PC-3 (cell line): ENCODE measurements around the gene UBR4. TPM values are rescaled to one million over a fixed set of nuclear protein-coding genes. Genes with fewer than 3 reads are reported as not detected.

Source experiments
- ATAC-seq: fragments of 200-7000 bp; cut with Tn5 transposase; 2 replicates; pipeline ENCODE4 v1.9.1; 2020; ENCODE audit warnings: mild to moderate bottlenecking, moderate library complexity
- BruUV-seq: library from RNA; stranded (reverse); fragments of 400-500 nt; replicated peaks from 2 replicates; lab custom pipeline; 2021; lab: Mats Ljungman, UMichigan
- CTCF ChIA-PET: fragments of 300-600 bp; sonication (Branson Sonifier 250); formaldehyde crosslinking; loops from one replicate; lab custom pipeline; 2022; ENCODE audit warnings: antibody characterized with exemption; lab: Charles Lee
- POLR2A ChIA-PET: fragments of 300-600 bp; sonication (Branson Sonifier 250); formaldehyde crosslinking; loops from one replicate; lab custom pipeline; 2022; ENCODE audit warnings: antibody characterized with exemption; ENCODE audit not compliant: unreplicated experiment; lab: Charles Lee
- DNase-seq: peaks from one replicate; pipeline ENCODE4 v3.0.0-alpha.2; 2015
- H2AFZ ChIP-seq: fragments of 300-600 bp; sonication (generic); 2 replicates; pipeline ENCODE4 v1.6.0; 2016; ENCODE audit warnings: antibody characterized with exemption, low read length
- H3F3A ChIP-seq: fragments of 300-600 bp; sonication (generic); one replicate; pipeline ENCODE4 v1.6.0; 2017; ENCODE audit warnings: antibody characterized with exemption, low read length, control low read depth, mild to moderate bottlenecking; ENCODE audit not compliant: unreplicated experiment
- H3K27ac ChIP-seq: fragments of 300-600 bp; sonication (generic); 2 replicates; pipeline ENCODE4 v1.5.1; 2016; ENCODE audit warnings: mild to moderate bottlenecking, low read length
- H3K27me3 ChIP-seq: fragments of 300-600 bp; sonication (generic); 2 replicates; pipeline ENCODE4 v1.6.1; 2016; ENCODE audit warnings: low read length, mixed read lengths
- H3K36me3 ChIP-seq: fragments of 300-600 bp; sonication (generic); 2 replicates; pipeline ENCODE4 v1.6.1; 2016; ENCODE audit warnings: low read depth, mixed run types, low read length, mixed read lengths
- H3K4me1 ChIP-seq: fragments of 300-600 bp; sonication (generic); 2 replicates; pipeline ENCODE4 v1.5.1; 2016; ENCODE audit warnings: low read length; ENCODE audit not compliant: insufficient read depth
- H3K4me2 ChIP-seq: fragments of 300-600 bp; sonication (generic); 2 replicates; pipeline ENCODE4 v1.6.0; 2016; ENCODE audit warnings: low read length
- H3K4me3 ChIP-seq: fragments of 300-600 bp; sonication (generic); 2 replicates; pipeline ENCODE4 v1.5.1; 2016; ENCODE audit warnings: mild to moderate bottlenecking, low read length, mixed read lengths
- H3K79me2 ChIP-seq: fragments of 300-600 bp; sonication (generic); 2 replicates; pipeline ENCODE4 v1.6.1; 2017; ENCODE audit warnings: low read length, mixed read lengths
- H3K9ac ChIP-seq: fragments of 300-600 bp; sonication (generic); 2 replicates; pipeline ENCODE4 v1.6.0; 2016; ENCODE audit warnings: mild to moderate bottlenecking, low read length
- H3K9me2 ChIP-seq: fragments of 300-600 bp; sonication (generic); replicated peaks from 2 replicates; pipeline ENCODE4 v1.6.1; 2016; ENCODE audit warnings: mixed run types, low read length, mixed read lengths
- H3K9me3 ChIP-seq: fragments of 300-600 bp; sonication (generic); 2 replicates; pipeline ENCODE4 v1.6.1; 2016; ENCODE audit warnings: low read length, mixed read lengths
- H4K20me1 ChIP-seq: fragments of 300-600 bp; sonication (generic); 2 replicates; pipeline ENCODE4 v1.6.1; 2016; ENCODE audit warnings: low read length, mixed read lengths
- CTCF ChIP-seq: fragments of 300-600 bp; sonication (generic); conservative IDR thresholded peaks from 2 replicates; pipeline ENCODE4 v1.5.1; 2017; ENCODE audit warnings: antibody characterized with exemption, low read depth, mild to moderate bottlenecking, low read length
- EZH2 ChIP-seq: fragments of 300-600 bp; sonication (generic); IDR thresholded peaks from one replicate; pipeline ENCODE4 v1.6.1; 2017; ENCODE audit warnings: antibody characterized with exemption, mild to moderate bottlenecking, low read length; ENCODE audit not compliant: unreplicated experiment
- EZH2phosphoT487 ChIP-seq: fragments of 300-600 bp; sonication (generic); IDR thresholded peaks from 2 replicates; pipeline ENCODE4 v1.6.1; 2018; ENCODE audit warnings: mild to moderate bottlenecking, antibody characterized with exemption, low read length, borderline replicate concordance
- intact Hi-C: fragments of 100-400 bp; cut with micrococcal nuclease; formaldehyde crosslinking; loops from 2 replicates; pipeline ENCODE4 v1.9.0; 2023
- total RNA-seq: library from RNA; depleted of rRNA; stranded (reverse); fragments of >200 nt; gene quantifications from 2 replicates; pipeline ENCODE4 v1.2.3, GENCODE V29; 2014

The UBR4 gene
- total RNA-seq, 1 experiment from 2014 or later: 141 TPM

- ChIA-PET CTCF (no interaction called here), POLR2A (interaction anchor here (0.6 kb wide), 1 partner anchor 84 kb away, joined by 3 read pairs; no protein-coding TSS in a partner anchor)
- no peaks in the 10 kb centered on the region for H3K9me2 ChIP-seq
- no peak overlapping the region for H2AFZ ChIP-seq
- no peak overlapping the region for H3K9ac ChIP-seq
- H3K79me2 ChIP-seq: no peaks in the 10 kb centered on the region
- no TSS peak for BruUV-seq
- H4K20me1 ChIP-seq: no peaks in the 10 kb centered on the region
- peak; percentile 29; the same call in 1 of the 2 replicates for ATAC-seq
- no peaks in the 10 kb centered on the region for H3F3A ChIP-seq
- H3K36me3 ChIP-seq: peaks cover 84% of the 10 kb centered on the region
- H3K9me3 ChIP-seq: no peaks in the 10 kb centered on the region
- H3K4me3 ChIP-seq: no peak overlapping the region
- peaks cover 22% of the 10 kb centered on the region for H3K4me1 ChIP-seq
- intact Hi-C loops: no loop called here
- DNase-seq: peak; percentile 44
- H3K4me2 ChIP-seq: no peak overlapping the region
- H3K27ac ChIP-seq: no peak overlapping the region
- TF ChIP-seq EZH2 (no peak), CTCF (no peak), EZH2phosphoT487 (no peak)
- no peaks in the 10 kb centered on the region for H3K27me3 ChIP-seq
These were observed 130.3 kb downstream of the UBR4 start for GRCh38 chr1:19079541-19080472.

- ATAC-seq (no peak), DNase-seq (no peak)
- intact Hi-C loops: no loop called here
- Histone ChIP-seq H3F3A (no peaks in the 10 kb centered on the region), H3K27ac (no peak overlapping the region), H3K9ac (no peak overlapping the region), H3K27me3 (no peaks in the 10 kb centered on the region), H3K4me2 (no peak overlapping the region), H3K36me3 (peaks cover 84% of the 10 kb centered on the region), H3K9me3 (no peaks in the 10 kb centered on the region), H3K79me2 (no peaks in the 10 kb centered on the region), H4K20me1 (no peaks in the 10 kb centered on the region), H3K9me2 (no peaks in the 10 kb centered on the region), H2AFZ (no peak overlapping the region), H3K4me3 (no peak overlapping the region), H3K4me1 (peaks cover 22% of the 10 kb centered on the region)
- ChIA-PET POLR2A (no interaction called here), CTCF (no interaction called here)
- TF ChIP-seq EZH2: no peak
- no peak for TF ChIP-seq EZH2phosphoT487
- BruUV-seq: no TSS peak
These were observed 131.5 kb downstream of the UBR4 start for GRCh38 chr1:19078536-19078935.

- Histone ChIP-seq H3K36me3 (peaks cover 70% of the 10 kb centered on the region), H3F3A (no peaks in the 10 kb centered on the region), H3K9ac (no peak overlapping the region), H3K9me3 (no peaks in the 10 kb centered on the region), H3K79me2 (no peaks in the 10 kb centered on the region), H3K27ac (no peak overlapping the region), H4K20me1 (no peaks in the 10 kb centered on the region), H3K4me1 (peaks cover 21% of the 10 kb centered on the region), H2AFZ (no peak overlapping the region), H3K4me3 (no peak overlapping the region), H3K4me2 (no peak overlapping the region), H3K27me3 (no peaks in the 10 kb centered on the region), H3K9me2 (no peaks in the 10 kb centered on the region)
- TF ChIP-seq CTCF: no peak
- TF ChIP-seq EZH2: no peak
- no peak for TF ChIP-seq EZH2phosphoT487
- DNase-seq: no peak
- intact Hi-C loops: no loop called here
- BruUV-seq: no TSS peak
- ATAC-seq: no peak
- CTCF ChIA-PET: no interaction called here
- POLR2A ChIA-PET: no interaction called here
These were observed 133.0 kb downstream of the UBR4 start for GRCh38 chr1:19076841-19077616.
